HG03039 (cell line): ENCODE data around the gene P3H2.

Experiments used
- ATAC-seq: cut with Tn5 transposase; IDR thresholded peaks from one replicate; pipeline ENCODE4 v1.9.1; 2021; ENCODE audit warnings: mild to moderate bottlenecking, moderate library complexity; ENCODE audit not compliant: unreplicated experiment

P3H2 gene

DNA sequence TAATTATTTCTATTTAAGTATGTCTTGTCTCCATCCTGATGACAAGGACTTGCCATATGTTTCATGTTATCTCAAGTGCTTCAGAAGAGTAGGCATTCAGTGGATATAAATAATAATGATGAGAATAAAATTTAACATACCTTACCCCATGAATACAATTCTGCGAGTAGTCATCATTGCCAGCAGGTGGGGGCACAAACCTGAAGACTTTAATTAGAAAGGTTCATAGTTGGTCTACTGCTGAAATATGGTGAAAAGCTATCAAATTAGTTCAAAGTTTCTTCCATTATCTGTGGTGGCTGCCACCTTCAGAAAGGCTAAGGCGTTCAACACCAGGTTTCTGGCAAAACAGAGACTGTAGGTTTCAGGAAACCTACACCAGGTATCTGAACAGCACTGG lies 100.9 kb downstream of the P3H2 start:
- ATAC-seq, result no peak

- no peak for ATAC-seq
These were observed 101.7 kb downstream of the P3H2 start for GRCh38 chr3:190019006-190019405.

GRCh38 chr3:190018460-190018859 lies 102.2 kb downstream of the P3H2 start:
- ATAC-seq, result no peak

DNA sequence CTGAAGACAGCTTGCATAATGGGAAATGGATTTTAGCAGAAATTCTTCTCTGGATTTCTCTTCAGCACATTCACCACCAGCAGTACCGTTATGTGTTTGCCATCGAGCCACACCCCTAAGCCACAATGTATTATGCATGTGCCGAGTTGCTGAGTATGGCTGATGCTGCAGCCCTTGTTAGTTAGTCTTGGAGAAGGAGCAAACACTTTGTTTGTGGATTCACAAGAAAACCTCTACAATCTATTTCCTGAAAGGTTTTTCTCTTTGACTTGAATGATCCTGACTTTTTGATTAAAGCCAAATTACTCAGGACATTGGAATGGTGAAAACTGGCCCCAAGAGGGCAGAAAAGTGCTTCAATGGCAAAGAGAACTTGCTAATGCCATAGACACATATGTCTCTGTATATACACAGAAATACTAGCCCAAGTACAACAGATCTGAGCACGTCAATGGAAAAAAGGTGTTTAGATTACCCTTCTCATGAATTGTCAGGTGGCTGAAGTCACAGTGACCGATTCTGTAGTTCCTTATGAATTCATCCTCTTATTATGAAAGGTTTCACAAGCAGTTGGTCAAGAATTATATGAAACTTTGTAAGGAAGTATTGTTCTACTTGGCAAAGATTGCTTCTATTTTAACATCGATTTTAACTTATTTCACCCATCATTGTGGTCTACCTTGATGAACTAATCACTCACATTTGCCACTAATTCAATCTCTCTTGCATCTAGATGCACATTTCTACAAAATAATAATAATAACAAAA lies 103.0 kb downstream of the P3H2 start:
- ATAC-seq, result no peak

DNA sequence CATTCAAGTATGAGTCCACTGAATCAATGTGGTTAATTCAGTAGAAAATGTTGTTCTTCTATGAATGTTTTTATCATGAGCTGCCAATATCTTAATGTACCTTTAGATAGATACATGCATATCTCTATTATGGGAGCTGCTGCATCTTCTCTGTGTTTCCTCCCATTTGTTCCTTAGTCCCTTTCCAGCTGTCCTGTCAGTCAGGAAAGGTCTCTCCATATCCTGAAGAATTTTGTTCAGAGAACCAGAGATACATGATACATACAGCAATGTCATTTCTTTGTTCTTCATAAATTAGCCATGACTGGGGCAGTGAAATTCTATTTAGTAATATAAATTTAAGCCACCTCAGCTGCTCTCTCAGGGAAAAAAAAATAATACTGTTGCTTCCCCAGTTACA lies 103.7 kb downstream of the P3H2 start:
- ATAC-seq, result no peak

- ATAC-seq, result no peak
These were observed 105.8 kb downstream of the P3H2 start for GRCh38 chr3:190014940-190015339.

DNA sequence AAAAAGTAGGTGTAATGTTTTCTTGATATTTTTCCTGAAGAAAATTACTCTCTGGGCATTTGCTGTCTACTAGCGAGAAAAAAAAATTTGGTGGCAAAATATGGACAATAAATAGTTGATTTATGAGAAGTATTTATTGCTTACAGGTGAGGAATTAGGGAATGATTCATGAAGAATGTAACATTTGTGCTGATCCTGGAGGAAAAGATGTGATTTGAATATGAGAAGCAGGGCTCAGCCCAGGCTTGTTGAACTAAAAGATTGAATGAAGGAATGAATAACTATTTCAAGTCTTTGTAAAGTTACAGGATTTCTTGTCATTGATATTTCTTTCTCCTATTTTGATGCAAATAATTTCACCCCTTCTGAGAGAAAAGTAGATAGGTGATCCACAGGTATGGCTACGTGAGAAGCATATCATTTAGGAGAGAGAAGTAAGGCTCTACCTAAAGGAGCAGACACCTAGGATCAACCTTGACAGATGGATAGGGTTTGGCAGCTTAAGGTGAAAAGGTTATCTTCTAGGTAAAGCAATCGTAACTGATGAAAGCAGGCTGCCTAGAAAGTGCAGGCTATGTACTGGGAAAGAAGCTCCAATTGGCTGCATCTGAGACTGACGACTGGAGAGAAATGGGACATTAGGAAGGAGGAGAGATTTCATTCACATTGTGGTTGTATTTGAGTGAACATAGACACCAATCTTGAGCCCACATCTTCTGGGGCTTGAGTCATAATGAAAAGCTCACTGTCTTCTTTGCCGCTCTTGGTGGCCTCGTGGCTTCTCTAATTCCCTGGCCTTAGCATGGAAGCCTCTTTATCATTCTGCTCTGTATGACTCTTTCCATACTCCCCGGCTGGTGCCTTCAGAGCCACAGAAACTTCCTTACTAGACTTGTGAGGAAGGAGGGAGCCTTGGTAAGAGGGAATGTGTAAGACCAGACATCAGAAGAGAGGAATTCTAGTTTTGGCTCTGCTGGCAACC lies 106.5 kb downstream of the P3H2 start:
- ATAC-seq, result no peak

DNA sequence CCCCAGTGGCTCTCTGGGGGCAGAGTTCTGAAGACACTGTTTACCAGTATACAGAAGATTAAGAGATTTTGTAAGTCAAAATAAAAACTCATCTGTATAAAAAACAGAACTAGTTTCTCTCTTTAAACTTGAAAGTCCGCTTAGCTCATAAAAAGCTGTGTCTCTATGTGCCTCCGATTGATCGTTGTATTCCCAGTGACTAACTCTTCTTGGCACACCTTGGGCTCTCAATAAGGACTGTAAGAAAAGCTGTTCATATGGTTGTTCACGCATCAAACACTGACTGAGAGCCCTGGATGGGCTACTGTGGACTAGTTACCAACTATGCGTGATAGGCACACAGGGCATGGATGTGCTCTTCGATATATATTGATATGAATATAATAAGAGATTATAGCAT lies 107.9 kb downstream of the P3H2 start:
- no peak for ATAC-seq

GRCh38 chr3:190012314-190012782 lies 108.3 kb downstream of the P3H2 start:
- ATAC-seq, result no peak

- ATAC-seq, result no peak
These were observed 110.2 kb downstream of the P3H2 start for GRCh38 chr3:190010486-190010885.

- no peak for ATAC-seq
These were observed 111.1 kb downstream of the P3H2 start for GRCh38 chr3:190009614-190010013.

DNA sequence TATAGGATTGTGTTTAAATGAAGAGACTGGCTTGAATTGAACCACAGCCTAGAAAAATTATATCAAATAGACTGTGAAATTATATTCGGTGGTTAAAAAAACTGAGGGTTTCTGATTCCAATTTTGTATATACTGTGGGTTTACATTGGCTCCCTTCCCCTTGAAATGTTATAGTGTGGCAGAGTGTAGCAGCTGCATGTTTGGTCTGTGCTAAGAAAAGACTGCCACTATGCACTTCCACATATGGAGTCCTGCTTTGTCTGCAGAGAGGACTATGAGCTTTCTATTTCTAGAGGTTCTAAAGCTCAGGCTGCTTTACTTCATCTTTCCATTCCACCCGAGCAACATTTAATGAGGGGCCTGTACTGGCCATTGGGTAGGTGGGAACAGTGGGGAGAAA lies 112.3 kb downstream of the P3H2 start:
- no peak for ATAC-seq

- ATAC-seq, result no peak
These were observed 115.2 kb downstream of the P3H2 start for GRCh38 chr3:190005343-190006113.

DNA sequence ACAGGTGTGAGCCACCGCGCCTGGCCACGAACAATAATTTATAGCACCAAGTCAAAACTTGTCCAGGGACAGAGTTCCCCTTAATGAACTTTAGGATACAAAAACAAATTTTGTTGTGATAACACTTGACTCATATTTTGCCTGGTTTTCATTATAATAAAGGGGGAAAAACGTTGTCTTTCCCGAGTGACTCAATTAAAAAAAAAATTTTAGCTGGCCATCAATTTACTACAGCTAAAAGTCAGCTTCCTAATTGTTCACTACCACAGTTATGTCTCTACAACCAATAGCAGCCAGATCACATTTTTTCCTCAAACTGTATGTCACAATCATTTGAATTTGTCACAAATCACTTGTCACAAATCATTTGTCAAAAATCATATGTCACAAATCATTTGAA lies 116.0 kb downstream of the P3H2 start:
- ATAC-seq, result no peak

DNA sequence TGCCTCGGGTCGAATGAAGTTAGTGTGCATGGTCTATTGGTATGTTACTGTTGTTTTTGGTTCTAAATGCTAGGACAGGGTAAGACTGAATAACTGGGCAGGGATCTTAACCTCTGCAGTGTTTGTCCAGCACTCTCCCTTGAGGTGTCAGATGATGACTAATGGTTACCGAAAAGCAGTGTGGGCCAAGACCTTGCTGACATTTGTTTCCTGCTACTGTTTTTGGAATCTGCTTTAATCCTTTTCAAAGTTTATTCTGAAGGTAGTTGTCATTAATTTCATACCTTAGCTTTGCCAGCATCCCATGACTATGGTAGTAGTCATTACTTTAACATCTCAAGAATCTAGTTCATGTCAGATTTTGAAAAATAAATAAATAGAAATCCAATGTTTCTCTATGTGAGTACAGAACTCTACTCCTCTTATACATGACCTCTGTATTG lies 117.0 kb downstream of the P3H2 start:
- no peak for ATAC-seq

- ATAC-seq, result no peak
These were observed 117.6 kb downstream of the P3H2 start for GRCh38 chr3:190003068-190003467.

- no peak for ATAC-seq
These were observed 119.3 kb downstream of the P3H2 start for GRCh38 chr3:190001426-190001825.

GRCh38 chr3:190000861-190001196 lies 119.9 kb downstream of the P3H2 start:
- ATAC-seq, result no peak

GRCh38 chr3:190000187-190000860 lies 120.4 kb downstream of the P3H2 start:
- no peak for ATAC-seq

DNA sequence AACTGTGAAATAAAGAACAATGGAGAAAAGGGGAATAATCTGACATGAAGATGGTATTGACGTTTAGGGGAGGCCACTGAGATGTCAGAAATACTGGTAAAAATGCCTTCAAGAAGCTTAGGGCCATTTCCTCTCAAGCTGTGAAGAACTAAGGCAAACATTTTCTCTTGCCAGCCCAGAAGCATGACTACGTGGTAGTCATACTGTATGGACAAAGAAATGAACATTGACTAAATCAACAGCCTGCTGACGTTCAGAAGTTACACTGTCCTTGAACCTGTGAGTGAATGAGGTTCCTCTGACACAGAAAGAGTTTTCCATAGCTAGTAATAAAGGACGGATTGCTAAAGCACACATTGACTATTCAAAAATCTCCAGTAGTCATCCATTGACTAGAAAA lies 121.0 kb downstream of the P3H2 start:
- ATAC-seq, result no peak

DNA sequence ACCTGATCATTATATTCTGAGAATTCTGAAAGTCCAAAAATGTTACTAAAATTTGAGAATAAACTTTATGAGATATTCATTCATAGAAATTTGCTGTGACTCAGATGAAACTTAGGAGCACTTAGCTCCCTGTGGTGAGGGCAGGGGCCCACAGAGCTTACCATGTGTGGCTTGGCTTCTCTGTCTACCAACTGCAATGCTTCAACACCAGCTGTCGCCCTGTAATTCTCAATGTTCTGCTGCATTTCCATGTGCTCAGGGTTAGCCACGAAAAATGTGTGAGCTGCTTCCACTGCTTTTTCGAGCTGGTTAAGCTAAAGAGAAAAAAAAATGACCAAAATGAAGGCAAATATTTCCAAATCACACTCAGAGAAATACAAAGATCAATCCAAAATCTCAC lies 125.6 kb downstream of the P3H2 start:
- no peak for ATAC-seq
